Spleen (tissue), 7 donors: Measurements from ENCODE around the gene ZNF891.

Source experiments
- POLR2A ChIP-seq, 3 donors: fragments of 450-650 bp; IDR thresholded peaks; one replicate each; pipeline ENCODE4 v1.5.1; 2017; ENCODE audit warnings: antibody characterized with exemption in 3 of 3, mild to moderate bottlenecking in 1 of 3
- POLR2AphosphoS5 ChIP-seq, 3 donors: sonication (generic); formaldehyde crosslinking; IDR thresholded peaks; one replicate each; pipeline ENCODE4 v1.5.1; 2017; ENCODE audit warnings: antibody characterized with exemption in 3 of 3
- TF ChIP-seq, protein P1 (sequence below), 11 experiments: fragments of 200-600 bp in 7 of 11; fragments of 450-650 bp in 4 of 11; sonication (generic) in 4 of 11; IDR thresholded peaks in 8 of 11; conservative IDR thresholded peaks in 3 of 11; 1 replicate in 7 of 11; 2 replicates in 4 of 11; pipeline versions ENCODE4 v1.4.0 to v1.8.0; 2016 to 2021; ENCODE audit warnings: antibody characterized with exemption in 11 of 11, inconsistent platforms in 4 of 11, mild to moderate bottlenecking in 1 of 11
- donor health status: DM: no; HTN: no; CAD: no; lungs with moderate emphysema.
- donor health status: DM: no; HTN: no; CAD: no.
- donor health status: DM: no; HTN: no; CAD: no.

DNA sequence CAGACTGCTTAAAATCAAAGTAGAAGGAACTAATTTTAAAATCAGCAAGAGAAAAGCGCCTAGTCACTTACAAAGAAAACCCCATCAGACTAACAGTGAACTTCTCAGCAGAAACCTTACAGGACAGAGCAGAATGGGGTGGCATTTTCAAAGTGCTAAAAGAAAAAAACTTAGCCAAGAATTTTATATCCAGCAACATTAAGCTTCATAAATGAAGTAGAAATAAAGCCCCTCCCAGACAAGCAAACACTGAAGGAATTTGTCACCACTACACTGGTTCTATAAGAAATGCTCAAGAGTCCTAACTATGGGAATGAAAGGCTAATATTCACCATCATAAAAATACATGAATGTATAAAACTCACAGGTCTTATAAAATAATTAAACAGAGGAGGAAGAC, 44.8 kb upstream of the ZNF891 start:
- TF ChIP-seq POLR2AphosphoS5 (IDR thresholded peaks at IDR 0.05) (no peak), POLR2A (IDR thresholded peaks at IDR 0.05) (no peak)
- TF ChIP-seq, protein P1, sequence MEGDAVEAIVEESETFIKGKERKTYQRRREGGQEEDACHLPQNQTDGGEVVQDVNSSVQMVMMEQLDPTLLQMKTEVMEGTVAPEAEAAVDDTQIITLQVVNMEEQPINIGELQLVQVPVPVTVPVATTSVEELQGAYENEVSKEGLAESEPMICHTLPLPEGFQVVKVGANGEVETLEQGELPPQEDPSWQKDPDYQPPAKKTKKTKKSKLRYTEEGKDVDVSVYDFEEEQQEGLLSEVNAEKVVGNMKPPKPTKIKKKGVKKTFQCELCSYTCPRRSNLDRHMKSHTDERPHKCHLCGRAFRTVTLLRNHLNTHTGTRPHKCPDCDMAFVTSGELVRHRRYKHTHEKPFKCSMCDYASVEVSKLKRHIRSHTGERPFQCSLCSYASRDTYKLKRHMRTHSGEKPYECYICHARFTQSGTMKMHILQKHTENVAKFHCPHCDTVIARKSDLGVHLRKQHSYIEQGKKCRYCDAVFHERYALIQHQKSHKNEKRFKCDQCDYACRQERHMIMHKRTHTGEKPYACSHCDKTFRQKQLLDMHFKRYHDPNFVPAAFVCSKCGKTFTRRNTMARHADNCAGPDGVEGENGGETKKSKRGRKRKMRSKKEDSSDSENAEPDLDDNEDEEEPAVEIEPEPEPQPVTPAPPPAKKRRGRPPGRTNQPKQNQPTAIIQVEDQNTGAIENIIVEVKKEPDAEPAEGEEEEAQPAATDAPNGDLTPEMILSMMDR (IDR thresholded peaks at IDR 0.05 in 8 of 11, conservative IDR thresholded peaks at IDR 0.05 in 3 of 11): no peak
